ENCODE measurements around the gene MRGPRG. TPM values are rescaled to one million over a fixed set of nuclear protein-coding genes. Genes with fewer than 3 reads are reported as not detected.

The MRGPRG gene
- total RNA-seq, 1 experiment from 2014 or later, result not detected

GRCh38 chr11:3232956-3233355 lies 14.3 kb upstream of the MRGPRG start:
- TF ChIP-seq EGR1 (IDR thresholded peaks at IDR 0.05; ENCODE audit: low read depth), result no peak
- no peak for TF ChIP-seq CBX3 (IDR thresholded peaks at IDR 0.05; ENCODE audit: low read depth)
- TF ChIP-seq YY1 (IDR thresholded peaks at IDR 0.05; ENCODE audit: extremely low read depth, insufficient replicate concordance, low read depth, low read length), result no peak
- no peak for TF ChIP-seq SIN3A (IDR thresholded peaks at IDR 0.05; ENCODE audit: low read depth)
- no peak for TF ChIP-seq ZFX (IDR thresholded peaks at IDR 0.05)
- no peak for TF ChIP-seq POLR2AphosphoS5 (IDR thresholded peaks at IDR 0.05; ENCODE audit: low read depth, low read length)
- TF ChIP-seq SP1 (IDR thresholded peaks at IDR 0.05; ENCODE audit: low read depth), result no peak
- TF ChIP-seq FOSL1 (IDR thresholded peaks at IDR 0.05; ENCODE audit: low read depth), result no peak
- TF ChIP-seq TCF7L2 (IDR thresholded peaks at IDR 0.05; ENCODE audit: borderline replicate concordance, extremely low read depth, insufficient read depth, insufficient read length), result no peak
- no peak for TF ChIP-seq ZNF274 (IDR thresholded peaks at IDR 0.05; ENCODE audit: low read depth, low read length)
- no peak for TF ChIP-seq JUND (IDR thresholded peaks at IDR 0.05)
- no peak for TF ChIP-seq CTCF (IDR thresholded peaks at IDR 0.05 in 2 of 3, conservative IDR thresholded peaks at IDR 0.05 in 1 of 3; ENCODE audit: borderline replicate concordance in 1 of 3, insufficient read depth in 1 of 3, low read depth in 2 of 3, low read length in 2 of 3)
- TF ChIP-seq CEBPB (IDR thresholded peaks at IDR 0.05; ENCODE audit: low read depth), result no peak
- TF ChIP-seq SRF (IDR thresholded peaks at IDR 0.05; ENCODE audit: low read depth), result no peak
- H3K9me2 ChIP-seq (ENCODE audit: insufficient read depth), result no peaks in the 10 kb centered on the region
- ChIA-PET POLR2A (no interaction called here), CTCF (no interaction called here), RAD21 (ENCODE audit: low non-redundant PET in 1 of 2, low total read pairs in 2 of 2, uncharacterized antibody in 2 of 2, unreplicated experiment in 2 of 2) (no interaction called here)
- H3K9ac ChIP-seq (ENCODE audit: low read length), result no peak overlapping the region
- no peaks in the 10 kb centered on the region for H4K20me1 ChIP-seq (ENCODE audit: insufficient read depth)
- H3K4me1 ChIP-seq (ENCODE audit: control insufficient read depth in 1 of 2, insufficient read depth in 2 of 2, low read length in 2 of 2), result no peaks in the 10 kb centered on the region
- BruUV-seq (replicated peaks), result no TSS peak
- H3K27me3 ChIP-seq (ENCODE audit: insufficient read depth, low read length), result no peaks in the 10 kb centered on the region; the same call in 1 of the 2 replicates
- intact Hi-C loops (cut with micrococcal nuclease), result no loop called here
- H3K36me3 ChIP-seq (ENCODE audit: control insufficient read depth in 1 of 2, insufficient read depth in 2 of 2, low read length in 2 of 2), result no peaks in the 10 kb centered on the region
- no peak overlapping the region for H2AFZ ChIP-seq (ENCODE audit: low read depth, low read length, poor library complexity, severe bottlenecking)
- no peaks in the 10 kb centered on the region for H3K79me2 ChIP-seq (ENCODE audit: insufficient read depth, low read length)
- no peak for DNase-seq (ENCODE audit: low read depth, low spot score)
- no peaks in the 10 kb centered on the region for H3K9me3 ChIP-seq (ENCODE audit: control insufficient read depth in 1 of 2, insufficient read depth in 1 of 2, low read depth in 1 of 2, low read length in 2 of 2)
- no peak for ATAC-seq
- no peak overlapping the region for H3K4me3 ChIP-seq (replicated peaks in 1 of 2; ENCODE audit: low read depth in 1 of 2, low read length in 2 of 2)
- H3K4me2 ChIP-seq (ENCODE audit: low read length), result no peak overlapping the region
- H3K27ac ChIP-seq (ENCODE audit: low read depth, low read length), result no peak overlapping the region

Measured in HCT116 (cell line).